ENCODE measurements around the gene NEIL3. TPM values are rescaled to one million over a fixed set of nuclear protein-coding genes. Genes with fewer than 3 reads are reported as not detected.

Gene NEIL3
- polyA plus RNA-seq, 1 donor (not counting 4 experiments of a cell fraction or from before 2014, with no cell fraction given), result 7.6 TPM

DNA sequence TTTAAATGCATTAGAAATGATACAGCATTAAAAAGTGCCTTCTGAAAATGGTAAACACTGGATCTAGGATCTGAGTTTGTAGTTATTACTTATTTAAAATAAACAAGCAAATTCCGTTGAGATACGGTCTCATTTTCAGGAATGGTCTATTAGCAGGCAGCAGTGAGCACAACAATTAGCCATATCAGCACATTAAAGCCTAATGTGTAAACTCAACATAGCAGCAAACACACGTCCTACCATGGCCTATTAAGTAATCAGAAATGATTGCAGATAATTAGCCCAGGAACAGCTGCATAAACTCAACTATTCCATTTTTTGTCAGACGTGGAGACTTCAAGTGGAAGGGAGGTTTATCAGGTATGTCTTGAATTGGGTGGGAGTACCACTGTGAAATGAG, 61.8 kb downstream of the NEIL3 start:
- Histone ChIP-seq H3K4me3 (ENCODE audit: control insufficient read depth in 2 of 3, extremely low read depth in 1 of 3, insufficient read depth in 2 of 3, low read depth in 1 of 3, low read length in 3 of 3) (no peak overlapping the region), H3K27me3 (ENCODE audit: control insufficient read depth, extremely low read depth, insufficient read depth, low read length) (no peaks in the 10 kb centered on the region), H3K4me1 (ENCODE audit: control insufficient read depth, extremely low read depth, insufficient read depth, low read length) (no peaks in the 10 kb centered on the region), H3K36me3 (ENCODE audit: control insufficient read depth in 2 of 2, extremely low read depth in 1 of 2, insufficient read depth in 2 of 2, low read length in 2 of 2) (no peaks in the 10 kb centered on the region), H3K9me1 (ENCODE audit: control insufficient read depth, extremely low read depth, insufficient read depth, low read length) (no peaks in the 10 kb centered on the region), H3K27ac (ENCODE audit: control insufficient read depth, insufficient read depth, low read length) (no peak overlapping the region), H3K79me2 (ENCODE audit: control insufficient read depth, insufficient read depth, low read length) (no peaks in the 10 kb centered on the region), H4K20me1 (ENCODE audit: control insufficient read depth, extremely low read depth, insufficient read depth, low read length) (no peaks in the 10 kb centered on the region), H2AFZ (ENCODE audit: control insufficient read depth, low read length) (no peak overlapping the region), H3K9me3 (ENCODE audit: control insufficient read depth, low read depth, low read length) (no peaks in the 10 kb centered on the region), H3K4me2 (ENCODE audit: control insufficient read depth, extremely low read depth, insufficient read depth, low read depth, low read length) (no peak overlapping the region), H3K9ac (ENCODE audit: control insufficient read depth, extremely low read depth, insufficient read depth, low read length) (no peak overlapping the region)
- FAIRE-seq (no peak), DNase-seq (ENCODE audit: low read depth, low spot score) (no peak)
- TF ChIP-seq EZH2 (IDR thresholded peaks at IDR 0.05; ENCODE audit: low read length), result no peak
- TF ChIP-seq, protein P1, sequence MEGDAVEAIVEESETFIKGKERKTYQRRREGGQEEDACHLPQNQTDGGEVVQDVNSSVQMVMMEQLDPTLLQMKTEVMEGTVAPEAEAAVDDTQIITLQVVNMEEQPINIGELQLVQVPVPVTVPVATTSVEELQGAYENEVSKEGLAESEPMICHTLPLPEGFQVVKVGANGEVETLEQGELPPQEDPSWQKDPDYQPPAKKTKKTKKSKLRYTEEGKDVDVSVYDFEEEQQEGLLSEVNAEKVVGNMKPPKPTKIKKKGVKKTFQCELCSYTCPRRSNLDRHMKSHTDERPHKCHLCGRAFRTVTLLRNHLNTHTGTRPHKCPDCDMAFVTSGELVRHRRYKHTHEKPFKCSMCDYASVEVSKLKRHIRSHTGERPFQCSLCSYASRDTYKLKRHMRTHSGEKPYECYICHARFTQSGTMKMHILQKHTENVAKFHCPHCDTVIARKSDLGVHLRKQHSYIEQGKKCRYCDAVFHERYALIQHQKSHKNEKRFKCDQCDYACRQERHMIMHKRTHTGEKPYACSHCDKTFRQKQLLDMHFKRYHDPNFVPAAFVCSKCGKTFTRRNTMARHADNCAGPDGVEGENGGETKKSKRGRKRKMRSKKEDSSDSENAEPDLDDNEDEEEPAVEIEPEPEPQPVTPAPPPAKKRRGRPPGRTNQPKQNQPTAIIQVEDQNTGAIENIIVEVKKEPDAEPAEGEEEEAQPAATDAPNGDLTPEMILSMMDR (optimal IDR thresholded peaks at IDR 0.05 in 1 of 3, IDR thresholded peaks at IDR 0.05 in 1 of 3, conservative IDR thresholded peaks at IDR 0.05 in 1 of 3; ENCODE audit: extremely low read depth in 1 of 3, insufficient read depth in 2 of 3, low read length in 3 of 3), result no peak
- dilution Hi-C loops (cut with MboI; ENCODE audit: extremely low pct_ligation_motif_present, low sequenced_read_pairs), result no loop called here

DNA sequence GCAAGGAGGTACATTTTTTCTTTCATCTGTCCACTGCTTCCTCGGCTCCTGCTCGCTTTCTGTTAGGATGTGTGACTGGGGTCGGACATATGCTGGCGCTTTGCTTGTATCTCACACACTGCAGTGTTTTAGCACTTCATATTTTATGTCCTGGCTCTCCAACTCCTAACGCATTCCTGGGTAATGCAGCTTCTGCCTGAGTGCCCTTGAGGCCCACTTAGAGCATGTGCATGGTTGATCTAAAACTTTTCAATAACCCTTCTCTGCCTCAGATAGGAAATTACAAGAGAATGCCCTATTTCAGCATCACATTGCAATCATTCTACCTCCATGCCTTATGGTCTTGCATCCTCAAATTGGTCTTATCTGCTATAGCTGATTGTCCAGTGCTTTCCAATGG, 65.3 kb downstream of the NEIL3 start:
- Histone ChIP-seq H3K36me3 (ENCODE audit: control insufficient read depth in 2 of 2, extremely low read depth in 1 of 2, insufficient read depth in 2 of 2, low read length in 2 of 2) (no peaks in the 10 kb centered on the region), H2AFZ (ENCODE audit: control insufficient read depth, low read length) (no peak overlapping the region), H3K27me3 (ENCODE audit: control insufficient read depth, extremely low read depth, insufficient read depth, low read length) (no peaks in the 10 kb centered on the region), H3K9ac (ENCODE audit: control insufficient read depth, extremely low read depth, insufficient read depth, low read length) (no peak overlapping the region), H3K79me2 (ENCODE audit: control insufficient read depth, insufficient read depth, low read length) (no peaks in the 10 kb centered on the region), H3K4me1 (ENCODE audit: control insufficient read depth, extremely low read depth, insufficient read depth, low read length) (no peaks in the 10 kb centered on the region), H3K4me2 (ENCODE audit: control insufficient read depth, extremely low read depth, insufficient read depth, low read depth, low read length) (no peak overlapping the region), H3K27ac (ENCODE audit: control insufficient read depth, insufficient read depth, low read length) (no peak overlapping the region), H3K9me1 (ENCODE audit: control insufficient read depth, extremely low read depth, insufficient read depth, low read length) (no peaks in the 10 kb centered on the region), H4K20me1 (ENCODE audit: control insufficient read depth, extremely low read depth, insufficient read depth, low read length) (no peaks in the 10 kb centered on the region), H3K9me3 (ENCODE audit: control insufficient read depth, low read depth, low read length) (no peaks in the 10 kb centered on the region), H3K4me3 (ENCODE audit: control insufficient read depth in 2 of 3, extremely low read depth in 1 of 3, insufficient read depth in 2 of 3, low read depth in 1 of 3, low read length in 3 of 3) (no peak overlapping the region)
- no peak for FAIRE-seq
- dilution Hi-C loops (cut with MboI; ENCODE audit: extremely low pct_ligation_motif_present, low sequenced_read_pairs), result no loop called here
- TF ChIP-seq, protein P1 (optimal IDR thresholded peaks at IDR 0.05 in 1 of 3, IDR thresholded peaks at IDR 0.05 in 1 of 3, conservative IDR thresholded peaks at IDR 0.05 in 1 of 3; ENCODE audit: extremely low read depth in 1 of 3, insufficient read depth in 2 of 3, low read length in 3 of 3), result no peak
- TF ChIP-seq EZH2 (IDR thresholded peaks at IDR 0.05; ENCODE audit: low read length), result no peak
- DNase-seq (ENCODE audit: low read depth, low spot score), result no peak

Data from keratinocyte (primary cell).